Thoracic aorta (tissue), 2 donors: Measurements from ENCODE around the gene LOXL1. TPM values are rescaled to one million over a fixed set of nuclear protein-coding genes. Genes with fewer than 3 reads are reported as not detected.

ENCODE experiments used
- ATAC-seq: fragments of 150-250 bp; one replicate; pipeline ENCODE4 v1.8.0; 2017; ENCODE audit warnings: low read depth; ENCODE audit not compliant: insufficient number of reproducible peaks, low FRiP score
- DNase-seq: peaks from one replicate; pipeline ENCODE4 v3.0.0-alpha.2; 2020; ENCODE audit warnings: low spot score
- H3K27ac ChIP-seq, 2 donors: fragments of 200-600 bp; sonication (generic); 1 replicate in 1 of 2; 2 replicates in 1 of 2; pipeline ENCODE4 v1.5.1; 2016; ENCODE audit warnings: mild to moderate bottlenecking in 2 of 2, moderate library complexity in 2 of 2
- H3K27me3 ChIP-seq: fragments of 200-600 bp; sonication (generic); replicated peaks from 2 replicates; pipeline ENCODE4 v1.6.0; 2016; ENCODE audit warnings: mild to moderate bottlenecking; ENCODE audit not compliant: insufficient read depth
- H3K36me3 ChIP-seq: fragments of 200-600 bp; sonication (generic); one replicate; pipeline ENCODE4 v1.5.1; 2016
- H3K4me1 ChIP-seq, 2 donors: fragments of 200-600 bp; sonication (generic); 1 replicate in 1 of 2; 2 replicates in 1 of 2; pipeline versions ENCODE4 v1.5.1 to v1.6.0; 2016; ENCODE audit warnings: low read depth in 2 of 2, mild to moderate bottlenecking in 1 of 2; ENCODE audit not compliant: control insufficient read depth in 1 of 2
- H3K4me3 ChIP-seq: fragments of 200-600 bp; sonication (generic); 2 replicates; pipeline ENCODE4 v1.5.1; 2016; ENCODE audit warnings: mild to moderate bottlenecking
- H3K9me3 ChIP-seq: fragments of 200-600 bp; sonication (generic); 2 replicates; pipeline ENCODE4 v1.5.1; 2016
- CTCF ChIP-seq: fragments of 200-600 bp; sonication (generic); IDR thresholded peaks from one replicate; pipeline ENCODE4 v1.5.1; 2019; ENCODE audit warnings: antibody characterized with exemption
- total RNA-seq, 2 donors: library from RNA; depleted of rRNA; stranded (reverse); fragments of >200 nt; gene quantifications; one replicate each; pipeline versions ENCODE4 v1.1.0 to v1.2.3, GENCODE V29; 2016

The LOXL1 gene
- total RNA-seq, 2 donors from 2014 or later: 164 to 321 TPM

GRCh38 chr15:73901126-73901810 lies 25.0 kb upstream of the LOXL1 start:
- Histone ChIP-seq H3K27ac (no peak overlapping the region), H3K27me3 (no peaks in the 10 kb centered on the region), H3K9me3 (no peaks in the 10 kb centered on the region), H3K36me3 (no peaks in the 10 kb centered on the region), H3K4me1 (peaks cover 11 to 26% of the 10 kb centered on the region in 2 donors), H3K4me3 (no peak overlapping the region)
- ATAC-seq (no peak), DNase-seq (no peak)
- TF ChIP-seq CTCF: no peak

- H3K27ac ChIP-seq: no peak overlapping the region
- no peaks in the 10 kb centered on the region for H3K9me3 ChIP-seq
- peaks cover 11 to 24% of the 10 kb centered on the region in 2 donors for H3K4me1 ChIP-seq
- H3K4me3 ChIP-seq: no peak overlapping the region
- DNase-seq: no peak
- TF ChIP-seq CTCF: no peak
- no peaks in the 10 kb centered on the region for H3K36me3 ChIP-seq
- ATAC-seq: no peak
- H3K27me3 ChIP-seq: no peaks in the 10 kb centered on the region
Measured at GRCh38 chr15:73902121-73903020, 23.9 kb upstream of the LOXL1 start.

- Histone ChIP-seq H3K4me1 (peaks cover 8 to 13% of the 10 kb centered on the region in 2 donors), H3K36me3 (no peaks in the 10 kb centered on the region), H3K27ac (no peak overlapping the region), H3K4me3 (no peak overlapping the region), H3K27me3 (no peaks in the 10 kb centered on the region), H3K9me3 (no peaks in the 10 kb centered on the region)
- DNase-seq (no peak), ATAC-seq (no peak)
- TF ChIP-seq CTCF: no peak
Measured at GRCh38 chr15:73904026-73904815, 22.0 kb upstream of the LOXL1 start.

GRCh38 chr15:73905225-73905827 lies 20.9 kb upstream of the LOXL1 start:
- peaks cover 0 to 2% of the 10 kb centered on the region in 2 donors for H3K4me1 ChIP-seq
- H3K9me3 ChIP-seq: no peaks in the 10 kb centered on the region
- H3K4me3 ChIP-seq: no peak overlapping the region
- TF ChIP-seq CTCF: no peak
- H3K27me3 ChIP-seq: no peaks in the 10 kb centered on the region
- no peak for DNase-seq
- H3K27ac ChIP-seq: no peak overlapping the region
- no peak for ATAC-seq
- H3K36me3 ChIP-seq: no peaks in the 10 kb centered on the region
